GM20000 (cell line): ENCODE measurements around the gene ZEB1.
A peak's percentile ranks its signal among the peaks of the same experiment; 100 is the strongest.
"Not testable (repeated sequence)": the region's sequence is repeated elsewhere in the genome, so short reads cannot be mapped to it uniquely, and the experiment has no call there.

Experiments used
- DNase-seq: peaks from one replicate; pipeline ENCODE4 v3.0.0; 2012; ENCODE audit warnings: low spot score
- CTCF ChIP-seq: IDR thresholded peaks from 2 replicates; pipeline ENCODE4 v1.5.1; 2012; ENCODE audit warnings: mild to moderate bottlenecking, control low read depth; ENCODE audit errors: extremely low read depth, missing control alignments

Gene ZEB1

GRCh38 chr10:31350891-31351290 lies 31.9 kb downstream of the ZEB1 start:
- DNase-seq: no peak
- no peak for TF ChIP-seq CTCF

GRCh38 chr10:31352436-31353226 lies 33.6 kb downstream of the ZEB1 start:
- TF ChIP-seq CTCF: no peak
- DNase-seq: no peak

- peak; percentile 51 for DNase-seq
- TF ChIP-seq CTCF: no peak
Observed at GRCh38 chr10:31353574-31353973, 34.6 kb downstream of the ZEB1 start.

GRCh38 chr10:31358688-31359330 lies 39.8 kb downstream of the ZEB1 start:
- TF ChIP-seq CTCF: no peak
- DNase-seq: no peak

- DNase-seq: no peak
- no peak for TF ChIP-seq CTCF
Observed at GRCh38 chr10:31359979-31360378, 41.0 kb downstream of the ZEB1 start.

GRCh38 chr10:31361475-31361874 lies 42.5 kb downstream of the ZEB1 start:
- not testable (repeated sequence) for DNase-seq

- TF ChIP-seq CTCF: no peak
- no peak for DNase-seq
Observed at GRCh38 chr10:31362023-31362641, 43.1 kb downstream of the ZEB1 start.

GRCh38 chr10:31363696-31364095 lies 44.7 kb downstream of the ZEB1 start:
- DNase-seq: not testable (repeated sequence)

- DNase-seq: not testable (repeated sequence)
Observed at GRCh38 chr10:31364238-31364637, 45.2 kb downstream of the ZEB1 start.
